A549 (cell line): ENCODE results near the gene PARP2. TPM values are rescaled to one million over a fixed set of nuclear protein-coding genes. Genes with fewer than 3 reads are reported as not detected.

Experiments
- ATAC-seq, 2 experiments: fragments of 200-7000 bp in 1 of 2; fragments of >200 bp in 1 of 2; cut with Nextera tagmentation in 1 of 2; cut with Tn5 transposase in 1 of 2; 3 replicates each; pipeline versions ENCODE4 v1.8.0 to v1.9.1; 2018 to 2020; ENCODE audit warnings: mild to moderate bottlenecking in 1 of 2, moderate library complexity in 1 of 2
- CTCF ChIA-PET: fragments of 300-600 bp; sonication (Branson Sonifier 250); formaldehyde crosslinking; extraction: SDS; loops from one replicate; lab custom pipeline; 2021; ENCODE audit warnings: antibody characterized with exemption, inconsistent platforms; lab: Yijun Ruan, JAX
- POLR2A ChIA-PET: fragments of 350-600 bp; formaldehyde crosslinking; extraction: SDS; loops from one replicate; lab custom pipeline; 2021; ENCODE audit warnings: antibody characterized with exemption, inconsistent platforms; lab: Yijun Ruan, JAX
- DNase-seq, 2 experiments: peaks; one replicate each; pipeline versions ENCODE4 v3.0.0 to v3.0.0-alpha.2; 2011 to 2016; ENCODE audit warnings: low read depth in 1 of 2, low spot score in 1 of 2
- FAIRE-seq: peaks from 2 replicates; lab custom pipeline; 2011; peaks lifted over from hg19 to GRCh38; lab: Jason Lieb, UNC
- H3K27ac ChIP-seq, 2 experiments: fragments of >200 bp; sonication (Bioruptor Twin); formaldehyde crosslinking; 3 replicates each; pipeline ENCODE4 v1.5.1; 2016 to 2017
- H3K4me1 ChIP-seq: fragments of >200 bp; sonication (Bioruptor Twin); formaldehyde crosslinking; 3 replicates; pipeline ENCODE4 v1.6.1; 2016
- H3K4me2 ChIP-seq: fragments of >200 bp; sonication (Bioruptor Twin); formaldehyde crosslinking; 3 replicates; pipeline ENCODE4 v1.6.1; 2016
- H3K4me3 ChIP-seq: fragments of >200 bp; sonication (Bioruptor Twin); formaldehyde crosslinking; 3 replicates; pipeline ENCODE4 v1.5.1; 2016
- H3K9me3 ChIP-seq: fragments of >200 bp; sonication (Bioruptor Twin); formaldehyde crosslinking; 3 replicates; pipeline ENCODE4 v1.6.1; 2016
- CHD2 ChIP-seq: fragments of 150-350 bp; IDR thresholded peaks from 2 replicates; pipeline ENCODE4 v1.6.1; 2014; ENCODE audit warnings: low read length; ENCODE audit not compliant: partially characterized antibody
- E2F6 ChIP-seq: IDR thresholded peaks from 2 replicates; pipeline ENCODE4 v1.6.1; 2012; ENCODE audit warnings: low read depth, borderline replicate concordance
- EP300 ChIP-seq, 2 experiments: fragments of >200 bp; sonication (Bioruptor Twin); formaldehyde crosslinking; IDR thresholded peaks; 2 replicates in 1 of 2; 3 replicates in 1 of 2; pipeline ENCODE4 v1.6.1; 2016 to 2017
- FOXS1 ChIP-seq: fragments of 250-450 bp; sonication (Bioruptor Pico); IDR thresholded peaks from 2 replicates; pipeline ENCODE4 v1.5.0; 2020; ENCODE audit warnings: mild to moderate bottlenecking, moderate library complexity
- HOXB13 ChIP-seq: fragments of 250-450 bp; sonication (Bioruptor Pico); IDR thresholded peaks from 2 replicates; pipeline ENCODE4 v1.5.0; 2020; ENCODE audit warnings: low read depth, mild to moderate bottlenecking, moderate library complexity
- KDM1A ChIP-seq: fragments of 200-600 bp; sonication (generic); IDR thresholded peaks from 2 replicates; pipeline ENCODE4 v1.6.1; 2016; ENCODE audit warnings: low read depth, mild to moderate bottlenecking
- KDM5A ChIP-seq: fragments of 200-600 bp; sonication (generic); IDR thresholded peaks from 2 replicates; pipeline ENCODE4 v1.6.1; 2016; ENCODE audit warnings: antibody characterized with exemption, mild to moderate bottlenecking
- MAFK ChIP-seq: fragments of 450-650 bp; IDR thresholded peaks from 2 replicates; pipeline ENCODE4 v1.6.1; 2014; ENCODE audit not compliant: partially characterized antibody
- MYC ChIP-seq: IDR thresholded peaks from 2 replicates; pipeline ENCODE4 v1.6.1; 2012; ENCODE audit warnings: mild to moderate bottlenecking, inconsistent platforms, low read length, improper control_type of control experiment, borderline replicate concordance
- NPAS2 ChIP-seq: fragments of 250-450 bp; sonication (Bioruptor Pico); IDR thresholded peaks from 2 replicates; pipeline ENCODE4 v1.8.0; 2022; ENCODE audit warnings: mild to moderate bottlenecking, moderate library complexity, borderline replicate concordance
- RAD21 ChIP-seq, 2 experiments: fragments of >200 bp in 1 of 2; sonication (Bioruptor Twin) in 1 of 2; formaldehyde crosslinking in 1 of 2; IDR thresholded peaks in 1 of 2; conservative IDR thresholded peaks in 1 of 2; 2 replicates in 1 of 2; 3 replicates in 1 of 2; pipeline ENCODE4 v1.6.1; 2012 to 2018; ENCODE audit warnings: inconsistent platforms in 1 of 2
- RARB ChIP-seq: fragments of 250-450 bp; sonication (Bioruptor Pico); IDR thresholded peaks from 2 replicates; pipeline ENCODE4 v1.8.0; 2021; ENCODE audit warnings: mild to moderate bottlenecking, moderate library complexity
- TFCP2L1 ChIP-seq: fragments of 250-450 bp; sonication (Bioruptor Pico); IDR thresholded peaks from 2 replicates; pipeline ENCODE4 v1.5.0; 2021; ENCODE audit warnings: mild to moderate bottlenecking
- USF2 ChIP-seq: fragments of 450-650 bp; IDR thresholded peaks from 2 replicates; pipeline ENCODE4 v1.6.1; 2014; ENCODE audit warnings: antibody characterized with exemption
- ZNF302 ChIP-seq: fragments of 250-450 bp; sonication (Bioruptor Pico); IDR thresholded peaks from 2 replicates; pipeline ENCODE4 v1.9.0; 2021; ENCODE audit warnings: inconsistent platforms, mild to moderate bottlenecking, moderate library complexity
- WGBS: methylation state at CpG from one replicate; pipeline ENCODE4 v1.1.6; 2017; ENCODE audit errors: missing lambda C conversion rate; 5-methylcytosine and 5-hydroxymethylcytosine counted together
- polyA plus RNA-seq, 4 experiments: library from polyadenylated mRNA; depleted of rRNA in 3 of 4; stranded (reverse); fragments of >200 nt; fragmentation: RNase III in 1 of 4; extraction: RNeasy Plus Mini Kit Qiagen cat#74134 plus additional on column Dnase treatment in 1 of 4; gene quantifications; 2 replicates in 3 of 4; 3 replicates in 1 of 4; pipeline ENCODE4 v1.2.3, GENCODE V29; 2011 to 2017
- TF ChIP-seq, protein P1 (sequence below): fragments of 200-600 bp; sonication (generic); IDR thresholded peaks from 2 replicates; pipeline ENCODE4 v1.6.1; 2016; ENCODE audit warnings: antibody characterized with exemption, mild to moderate bottlenecking, moderate library complexity
- TF ChIP-seq, protein P2 (sequence below): fragments of 250-450 bp; sonication (Bioruptor Pico); IDR thresholded peaks from 2 replicates; pipeline ENCODE4 v1.5.0; 2020; ENCODE audit warnings: low read depth, mild to moderate bottlenecking, moderate library complexity
- TF ChIP-seq, protein P3 (sequence below): IDR thresholded peaks from 2 replicates; pipeline ENCODE4 v1.6.1; 2012

The PARP2 gene
- polyA plus RNA-seq, 2 of the 4 experiments (the other 2 are of a cell fraction) = 42.3 to 43.4 TPM

GRCh38 chr14:20387576-20387975 is 44.1 kb downstream of the PARP2 start:
- CTCF ChIA-PET = interaction anchor here (0.6 kb wide), 1 partner anchor 582 kb away, joined by 3 read pairs; no protein-coding TSS in a partner anchor
- H3K9me3 ChIP-seq = no peaks in the 10 kb centered on the region
- DNase-seq (no peak), ATAC-seq (no peak), FAIRE-seq (no peak)
- H3K4me3 ChIP-seq = no peak overlapping the region
- no peak overlapping the region for H3K27ac ChIP-seq
- TF ChIP-seq KDM5A (no peak), CHD2 (no peak), E2F6 (no peak)
- POLR2A ChIA-PET = no interaction called here
- no peaks in the 10 kb centered on the region for H3K4me1 ChIP-seq
- WGBS = 93% methylated on average over 6 of the region's 6 CpGs
- no peak overlapping the region for H3K4me2 ChIP-seq

- TF ChIP-seq KDM1A (no peak), MYC (no peak), FOXS1 (CRISPR knock-in tag) (no peak), RARB (CRISPR knock-in tag) (no peak), RAD21 (conservative IDR thresholded peaks at IDR 0.05 in 1 of 2, IDR thresholded peaks at IDR 0.05 in 1 of 2) (no peak), ZNF302 (CRISPR knock-in tag) (no peak), E2F6 (no peak), NPAS2 (CRISPR knock-in tag) (no peak), USF2 (no peak)
- TF ChIP-seq, protein P1, sequence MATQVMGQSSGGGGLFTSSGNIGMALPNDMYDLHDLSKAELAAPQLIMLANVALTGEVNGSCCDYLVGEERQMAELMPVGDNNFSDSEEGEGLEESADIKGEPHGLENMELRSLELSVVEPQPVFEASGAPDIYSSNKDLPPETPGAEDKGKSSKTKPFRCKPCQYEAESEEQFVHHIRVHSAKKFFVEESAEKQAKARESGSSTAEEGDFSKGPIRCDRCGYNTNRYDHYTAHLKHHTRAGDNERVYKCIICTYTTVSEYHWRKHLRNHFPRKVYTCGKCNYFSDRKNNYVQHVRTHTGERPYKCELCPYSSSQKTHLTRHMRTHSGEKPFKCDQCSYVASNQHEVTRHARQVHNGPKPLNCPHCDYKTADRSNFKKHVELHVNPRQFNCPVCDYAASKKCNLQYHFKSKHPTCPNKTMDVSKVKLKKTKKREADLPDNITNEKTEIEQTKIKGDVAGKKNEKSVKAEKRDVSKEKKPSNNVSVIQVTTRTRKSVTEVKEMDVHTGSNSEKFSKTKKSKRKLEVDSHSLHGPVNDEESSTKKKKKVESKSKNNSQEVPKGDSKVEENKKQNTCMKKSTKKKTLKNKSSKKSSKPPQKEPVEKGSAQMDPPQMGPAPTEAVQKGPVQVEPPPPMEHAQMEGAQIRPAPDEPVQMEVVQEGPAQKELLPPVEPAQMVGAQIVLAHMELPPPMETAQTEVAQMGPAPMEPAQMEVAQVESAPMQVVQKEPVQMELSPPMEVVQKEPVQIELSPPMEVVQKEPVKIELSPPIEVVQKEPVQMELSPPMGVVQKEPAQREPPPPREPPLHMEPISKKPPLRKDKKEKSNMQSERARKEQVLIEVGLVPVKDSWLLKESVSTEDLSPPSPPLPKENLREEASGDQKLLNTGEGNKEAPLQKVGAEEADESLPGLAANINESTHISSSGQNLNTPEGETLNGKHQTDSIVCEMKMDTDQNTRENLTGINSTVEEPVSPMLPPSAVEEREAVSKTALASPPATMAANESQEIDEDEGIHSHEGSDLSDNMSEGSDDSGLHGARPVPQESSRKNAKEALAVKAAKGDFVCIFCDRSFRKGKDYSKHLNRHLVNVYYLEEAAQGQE = no peak
- TF ChIP-seq, protein P2, sequence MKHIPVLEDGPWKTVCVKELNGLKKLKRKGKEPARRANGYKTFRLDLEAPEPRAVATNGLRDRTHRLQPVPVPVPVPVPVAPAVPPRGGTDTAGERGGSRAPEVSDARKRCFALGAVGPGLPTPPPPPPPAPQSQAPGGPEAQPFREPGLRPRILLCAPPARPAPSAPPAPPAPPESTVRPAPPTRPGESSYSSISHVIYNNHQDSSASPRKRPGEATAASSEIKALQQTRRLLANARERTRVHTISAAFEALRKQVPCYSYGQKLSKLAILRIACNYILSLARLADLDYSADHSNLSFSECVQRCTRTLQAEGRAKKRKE = no peak
- TF ChIP-seq, protein P3, sequence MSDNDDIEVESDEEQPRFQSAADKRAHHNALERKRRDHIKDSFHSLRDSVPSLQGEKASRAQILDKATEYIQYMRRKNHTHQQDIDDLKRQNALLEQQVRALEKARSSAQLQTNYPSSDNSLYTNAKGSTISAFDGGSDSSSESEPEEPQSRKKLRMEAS = no peak
- Histone ChIP-seq H3K4me1 (no peaks in the 10 kb centered on the region), H3K9me3 (no peaks in the 10 kb centered on the region), H3K27ac (no peak overlapping the region), H3K4me3 (no peak overlapping the region), H3K4me2 (no peak overlapping the region)
- ChIA-PET POLR2A (no interaction called here), CTCF (no interaction called here)
- ATAC-seq (no peak), FAIRE-seq (no peak), DNase-seq (no peak)
- 39% methylated on average over 4 of the region's 4 CpGs for WGBS
Observed at GRCh38 chr14:20388159-20388558, 44.7 kb downstream of the PARP2 start.

GRCh38 chr14:20391505-20391904 is 48.1 kb downstream of the PARP2 start:
- CTCF ChIA-PET = no interaction called here
- no peak for TF ChIP-seq E2F6
- TF ChIP-seq HOXB13 (CRISPR knock-in tag) = no peak
- TF ChIP-seq MAFK = no peak
- TF ChIP-seq EP300 (IDR thresholded peaks at IDR 0.05) = no peak
- no peak for TF ChIP-seq TFCP2L1
- TF ChIP-seq, all 56 proteins: peak for 0

More at GRCh38 chr14:20391505-20391904, 48.1 kb downstream of the PARP2 start:
- H3K4me3 ChIP-seq = no peak overlapping the region
- H3K9me3 ChIP-seq = no peaks in the 10 kb centered on the region
- ATAC-seq (no peak), FAIRE-seq (no peak), DNase-seq (no peak)
- no peak overlapping the region for H3K4me2 ChIP-seq
- H3K4me1 ChIP-seq = no peaks in the 10 kb centered on the region
- H3K27ac ChIP-seq = no peak overlapping the region
- POLR2A ChIA-PET = no interaction called here
- WGBS = 95% methylated on average over 4 of the region's 4 CpGs
